ENCODE data around the gene ZNF322.
A peak's percentile ranks its signal among the peaks of the same experiment; 100 is the strongest.

ZNF322 gene

GRCh38 chr6:26600759-26601158 lies 58.8 kb downstream of the ZNF322 start:
- DNase-seq = no peak
- Mint-ChIP-seq H3K4me3 (no peak overlapping the region), H3K9me3 (no peaks in the 10 kb centered on the region), H3K27me3 (no peaks in the 10 kb centered on the region), H3K27ac (no peak overlapping the region), H3K4me1 (peaks cover 29% of the 10 kb centered on the region), H3K36me3 (peaks cover 21% of the 10 kb centered on the region)
- CTCF ChIA-PET = interaction anchor here (0.6 kb wide), 1 partner anchor 293 kb away, joined by 3 read pairs; no protein-coding TSS in a partner anchor

DNA sequence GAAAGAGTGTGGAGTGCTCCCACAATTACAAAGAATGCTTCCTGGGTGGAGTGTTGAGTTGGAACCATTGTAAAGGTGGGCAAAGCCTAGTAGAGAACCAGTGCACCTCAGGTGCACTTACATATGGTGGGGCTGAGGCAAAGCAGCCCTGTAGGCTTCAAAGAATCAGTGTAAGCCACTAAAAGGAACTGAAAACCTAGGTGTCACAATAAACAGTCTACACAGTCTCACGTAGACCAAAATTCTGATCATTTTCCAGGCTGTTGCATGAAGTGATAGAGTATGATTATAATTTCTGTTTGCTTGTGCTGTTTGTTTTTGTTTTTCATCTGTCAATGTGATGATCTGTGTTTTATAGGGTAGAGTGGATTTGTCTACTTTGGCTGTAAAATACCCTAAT lies 60.0 kb downstream of the ZNF322 start:
- no peak for DNase-seq
- Mint-ChIP-seq H3K27me3 (peaks cover 5% of the 10 kb centered on the region), H3K4me3 (no peak overlapping the region), H3K4me1 (peaks cover 33% of the 10 kb centered on the region), H3K27ac (peak overlapping the region; percentile 29), H3K9me3 (no peaks in the 10 kb centered on the region), H3K36me3 (peaks cover 21% of the 10 kb centered on the region)
- CTCF ChIA-PET = no interaction called here

- Mint-ChIP-seq H3K27ac (peak overlapping the region; percentile 43), H3K27me3 (peaks cover 9% of the 10 kb centered on the region), H3K4me1 (peaks cover 38% of the 10 kb centered on the region), H3K9me3 (no peaks in the 10 kb centered on the region), H3K4me3 (peak overlapping the region; percentile 41), H3K36me3 (peaks cover 21% of the 10 kb centered on the region)
- CTCF ChIA-PET = no interaction called here
- DNase-seq = no peak
These were observed 60.4 kb downstream of the ZNF322 start for GRCh38 chr6:26599134-26599533.

GRCh38 chr6:26598267-26598666 lies 61.3 kb downstream of the ZNF322 start:
- H3K27me3 Mint-ChIP-seq = peaks cover 18% of the 10 kb centered on the region
- CTCF ChIA-PET = no interaction called here
- peaks cover 42% of the 10 kb centered on the region for H3K4me1 Mint-ChIP-seq
- H3K4me3 Mint-ChIP-seq = no peak overlapping the region
- peaks cover 21% of the 10 kb centered on the region for H3K36me3 Mint-ChIP-seq
- no peak for DNase-seq
- no peak overlapping the region for H3K27ac Mint-ChIP-seq
- H3K9me3 Mint-ChIP-seq = no peaks in the 10 kb centered on the region

- Mint-ChIP-seq H3K27me3 (peaks cover 21% of the 10 kb centered on the region), H3K4me3 (no peak overlapping the region), H3K27ac (no peak overlapping the region), H3K36me3 (peaks cover 21% of the 10 kb centered on the region), H3K4me1 (peaks cover 43% of the 10 kb centered on the region), H3K9me3 (no peaks in the 10 kb centered on the region)
- CTCF ChIA-PET = no interaction called here
- no peak for DNase-seq
These were observed 61.7 kb downstream of the ZNF322 start for GRCh38 chr6:26597821-26598220.

DNA sequence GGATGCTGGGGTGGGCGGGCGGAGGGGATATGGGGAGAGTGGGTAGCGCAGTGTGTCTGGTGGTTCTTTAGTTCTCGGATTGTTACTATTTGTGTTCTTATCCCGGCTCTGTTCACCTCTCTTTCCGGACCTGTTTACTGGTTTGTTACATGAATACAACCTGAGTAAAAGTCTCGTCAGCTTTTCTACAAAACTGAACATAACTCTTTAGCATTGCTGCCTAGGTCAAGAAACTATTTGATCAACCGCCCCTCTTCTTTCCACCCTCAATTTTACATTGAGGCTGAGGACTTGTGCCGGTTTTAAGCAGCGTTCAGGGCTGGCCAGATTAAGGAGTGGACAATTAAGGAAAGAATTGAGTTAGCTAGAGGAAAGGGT lies 62.2 kb downstream of the ZNF322 start:
- Mint-ChIP-seq H3K4me1 (peaks cover 43% of the 10 kb centered on the region), H3K9me3 (no peaks in the 10 kb centered on the region), H3K27me3 (peaks cover 25% of the 10 kb centered on the region), H3K27ac (no peak overlapping the region), H3K4me3 (no peak overlapping the region), H3K36me3 (peaks cover 21% of the 10 kb centered on the region)
- CTCF ChIA-PET = no interaction called here
- DNase-seq = no peak

- Mint-ChIP-seq H3K9me3 (no peaks in the 10 kb centered on the region), H3K27me3 (peaks cover 31% of the 10 kb centered on the region), H3K36me3 (peaks cover 21% of the 10 kb centered on the region), H3K4me3 (no peak within 1 kb of the TSS), H3K4me1 (peaks cover 43% of the 10 kb centered on the region), H3K27ac (no peak within 1 kb of the TSS)
- peak; percentile 98 for DNase-seq
- CTCF ChIA-PET = interaction anchor here (1.0 to 7.5 kb wide), 6 partner anchors 13 to 274 kb away, joined by 3 to 115 read pairs (median 9); no protein-coding TSS in a partner anchor
These were observed 62.8 kb downstream of the ZNF322 start, which contains the start of gene ABT1 for GRCh38 chr6:26596579-26597388. Gene ABT1, plus strand, starts transcription at chr6:26596953. Its CDS starts 30 bp downstream, at chr6:26596983.

- peak; percentile 90 for DNase-seq
- Mint-ChIP-seq H3K27ac (no peak overlapping the region), H3K9me3 (no peaks in the 10 kb centered on the region), H3K4me3 (no peak overlapping the region), H3K27me3 (peaks cover 40% of the 10 kb centered on the region), H3K36me3 (peaks cover 20% of the 10 kb centered on the region), H3K4me1 (peaks cover 43% of the 10 kb centered on the region)
- CTCF ChIA-PET = interaction anchor here (0.7 to 7.5 kb wide), 15 partner anchors 10 to 1200 kb away, joined by 3 to 115 read pairs (median 4); no protein-coding TSS in a partner anchor
These were observed 63.8 kb downstream of the ZNF322 start for GRCh38 chr6:26595669-26596269.

DNA sequence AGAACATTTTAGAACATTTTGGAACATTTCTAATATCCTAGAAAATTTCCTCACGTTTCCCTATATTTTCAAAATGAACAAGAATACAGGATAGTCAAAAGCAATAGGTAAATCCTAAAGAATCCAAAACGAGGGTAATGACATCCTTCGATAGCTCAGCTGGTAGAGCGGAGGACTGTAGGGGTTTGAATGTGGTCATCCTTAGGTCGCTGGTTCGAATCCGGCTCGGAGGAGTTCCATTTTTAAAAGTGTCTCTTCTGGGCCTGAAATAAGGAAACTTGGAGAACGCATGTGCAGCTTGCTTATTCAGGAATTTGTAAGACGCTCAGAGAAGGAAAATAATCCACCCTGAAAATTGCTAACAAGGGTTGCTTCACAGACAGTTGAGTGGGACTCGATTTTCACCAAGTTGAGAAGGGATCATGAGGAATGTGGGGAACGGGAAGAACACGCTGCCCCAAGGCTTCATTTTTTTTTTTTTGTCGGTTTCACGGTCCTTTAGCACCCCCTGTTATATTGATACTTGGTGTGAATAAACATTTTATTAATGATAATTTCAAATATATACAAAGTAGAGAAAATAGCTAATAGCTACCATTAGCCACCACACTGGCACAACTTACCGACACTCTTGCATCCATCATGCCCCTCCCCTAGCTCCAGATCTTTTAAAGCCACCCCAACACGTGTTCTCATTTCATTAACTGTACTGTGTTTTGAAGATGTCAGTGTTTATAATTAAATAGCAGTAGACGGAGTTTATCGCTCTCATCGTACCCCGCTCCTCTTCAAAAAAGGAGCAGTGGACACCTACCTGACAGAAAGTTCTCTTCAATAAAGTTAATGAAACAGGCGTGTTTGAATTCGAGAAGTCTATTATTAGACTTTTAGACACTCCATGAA lies 64.6 kb downstream of the ZNF322 start:
- no peaks in the 10 kb centered on the region for H3K9me3 Mint-ChIP-seq
- H3K27me3 Mint-ChIP-seq = peaks cover 44% of the 10 kb centered on the region
- H3K36me3 Mint-ChIP-seq = peaks cover 18% of the 10 kb centered on the region
- DNase-seq = peak; percentile 29
- no peak overlapping the region for H3K4me3 Mint-ChIP-seq
- CTCF ChIA-PET = interaction anchor here (0.7 to 7.5 kb wide), 13 partner anchors 9 to 1201 kb away, joined by 3 to 115 read pairs (median 7); no protein-coding TSS in a partner anchor
- peaks cover 37% of the 10 kb centered on the region for H3K4me1 Mint-ChIP-seq
- no peak overlapping the region for H3K27ac Mint-ChIP-seq

- no peaks in the 10 kb centered on the region for H3K9me3 Mint-ChIP-seq
- peaks cover 29% of the 10 kb centered on the region for H3K4me1 Mint-ChIP-seq
- H3K4me3 Mint-ChIP-seq = no peak overlapping the region
- H3K27ac Mint-ChIP-seq = no peak overlapping the region
- CTCF ChIA-PET = interaction anchor here (7.5 kb wide), 1 partner anchor 21 kb away, joined by 115 read pairs; no protein-coding TSS in a partner anchor
- DNase-seq = no peak
- H3K36me3 Mint-ChIP-seq = peaks cover 10% of the 10 kb centered on the region
- H3K27me3 Mint-ChIP-seq = peaks cover 47% of the 10 kb centered on the region
These were observed 65.4 kb downstream of the ZNF322 start for GRCh38 chr6:26594131-26594498.

DNA sequence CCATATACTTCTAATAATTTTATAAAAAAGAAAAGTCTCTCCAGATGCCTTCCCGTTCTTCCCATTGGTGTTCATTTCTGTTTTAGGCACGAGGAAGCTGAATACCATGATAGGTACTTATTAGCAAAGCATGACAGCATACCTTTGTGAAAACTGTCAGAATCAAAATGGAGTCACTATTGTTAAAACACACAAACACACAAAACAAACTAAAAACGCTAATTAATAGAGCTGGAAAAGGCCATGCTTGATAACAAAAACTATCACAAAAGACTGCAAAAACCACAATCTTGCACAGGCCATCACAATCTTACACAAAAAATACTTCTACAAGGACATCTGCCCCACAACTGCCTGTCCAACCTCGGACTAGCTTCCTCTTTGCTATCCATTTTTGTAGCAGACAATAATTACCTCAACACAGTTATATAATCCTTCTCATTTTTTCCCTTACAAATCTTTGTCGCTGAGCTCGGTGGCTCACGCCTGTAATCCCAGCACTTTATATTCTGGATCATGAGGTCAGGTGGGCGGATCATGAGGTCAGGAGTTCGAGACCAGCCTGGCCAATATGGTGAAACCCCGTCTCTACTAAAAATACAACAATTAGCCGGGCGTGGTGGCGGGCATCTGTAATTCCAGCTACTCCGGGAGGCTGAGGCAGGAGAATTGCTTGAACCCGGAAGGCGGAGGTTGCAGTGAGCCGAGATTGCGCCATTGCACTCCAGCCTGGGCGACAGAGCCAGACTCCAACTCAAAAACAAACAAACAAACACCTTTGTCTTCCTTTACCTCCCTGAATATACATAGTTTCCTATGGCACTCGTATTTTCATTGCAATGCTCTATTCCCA lies 66.0 kb downstream of the ZNF322 start:
- CTCF ChIA-PET = interaction anchor here (7.5 kb wide), 1 partner anchor 20 kb away, joined by 115 read pairs; no protein-coding TSS in a partner anchor
- Mint-ChIP-seq H3K9me3 (no peaks in the 10 kb centered on the region), H3K4me1 (peaks cover 25% of the 10 kb centered on the region), H3K27me3 (peaks cover 47% of the 10 kb centered on the region), H3K36me3 (peaks cover 7% of the 10 kb centered on the region), H3K4me3 (no peak overlapping the region), H3K27ac (no peak overlapping the region)
- no peak for DNase-seq

- Mint-ChIP-seq H3K4me3 (no peak overlapping the region), H3K9me3 (no peaks in the 10 kb centered on the region), H3K36me3 (no peaks in the 10 kb centered on the region), H3K27ac (no peak overlapping the region), H3K27me3 (peaks cover 50% of the 10 kb centered on the region), H3K4me1 (peaks cover 17% of the 10 kb centered on the region)
- CTCF ChIA-PET = interaction anchor here (7.5 kb wide), 1 partner anchor 19 kb away, joined by 115 read pairs; no protein-coding TSS in a partner anchor
- DNase-seq = no peak
These were observed 66.9 kb downstream of the ZNF322 start for GRCh38 chr6:26592649-26593048.

DNA sequence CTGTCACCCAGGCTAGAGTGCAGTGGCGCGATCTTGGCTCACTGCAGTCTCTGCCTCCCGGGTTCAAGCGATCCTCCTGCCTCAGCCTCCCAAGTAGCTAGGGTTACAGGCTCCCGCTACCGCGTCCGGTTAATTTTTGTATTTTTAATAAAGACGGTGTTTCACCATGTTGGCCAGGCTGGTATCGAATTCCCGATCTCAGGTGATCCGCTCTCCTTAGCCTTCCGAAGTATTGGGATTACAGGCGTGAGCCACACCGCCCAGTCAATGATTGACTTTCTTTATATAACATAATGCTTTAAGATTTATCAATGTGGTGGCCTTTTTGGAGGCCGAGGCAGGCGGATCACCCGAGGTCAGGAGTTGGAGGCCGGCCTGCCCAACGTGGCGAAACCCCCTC lies 70.6 kb downstream of the ZNF322 start:
- H3K36me3 Mint-ChIP-seq = no peaks in the 10 kb centered on the region
- CTCF ChIA-PET = interaction anchor here (0.7 to 1.2 kb wide), 2 partner anchors 11 to 247 kb away, joined by 3 read pairs; no protein-coding TSS in a partner anchor
- H3K4me3 Mint-ChIP-seq = no peak overlapping the region
- H3K9me3 Mint-ChIP-seq = no peaks in the 10 kb centered on the region
- H3K27me3 Mint-ChIP-seq = peaks cover 59% of the 10 kb centered on the region
- H3K27ac Mint-ChIP-seq = no peak overlapping the region
- peaks cover 3% of the 10 kb centered on the region for H3K4me1 Mint-ChIP-seq
- no peak for DNase-seq
